Neural cell (in vitro differentiated cells): ENCODE measurements around the gene CRX. TPM values are rescaled to one million over a fixed set of nuclear protein-coding genes. Genes with fewer than 3 reads are reported as not detected.

ENCODE experiments used
- H2AFZ ChIP-seq: fragments of 200-600, 300-800 bp; sonication (generic), shearing (Covaris generic); 2 replicates; pipeline ENCODE4 v1.6.0; 2014; ENCODE audit warnings: low read depth, mild to moderate bottlenecking, antibody characterized with exemption, low read length, moderate library complexity
- H3F3A ChIP-seq: fragments of 200-600 bp; shearing (Covaris generic); 2 replicates; pipeline ENCODE4 v1.6.1; 2016; ENCODE audit warnings: mild to moderate bottlenecking, moderate library complexity, mixed read lengths, antibody characterized with exemption, low read length; ENCODE audit not compliant: insufficient read depth, poor library complexity, severe bottlenecking
- H3K27ac ChIP-seq: fragments of 200-600, 300-800 bp; sonication (generic), shearing (Covaris generic); 2 replicates; pipeline ENCODE4 v1.5.1; 2014; ENCODE audit warnings: mild to moderate bottlenecking, low read length, moderate library complexity
- H3K27me3 ChIP-seq: fragments of 300-800, 200-600 bp; sonication (generic), shearing (Covaris generic); 2 replicates; pipeline ENCODE4 v1.6.0; 2014; ENCODE audit warnings: mild to moderate bottlenecking, low read depth, low read length, moderate library complexity; ENCODE audit not compliant: insufficient read depth
- H3K36me3 ChIP-seq: fragments of 300-800, 200-600 bp; sonication (generic), shearing (Covaris generic); 2 replicates; pipeline ENCODE4 v1.5.1; 2014; ENCODE audit warnings: mild to moderate bottlenecking, antibody characterized with exemption, low read length, moderate library complexity; ENCODE audit not compliant: insufficient read depth
- H3K4me2 ChIP-seq: fragments of 300-800, 200-600 bp; sonication (generic), shearing (Covaris generic); 2 replicates; pipeline ENCODE4 v1.6.0; 2014; ENCODE audit warnings: mild to moderate bottlenecking, low read length
- H3K4me3 ChIP-seq: fragments of 300-800, 200-600 bp; sonication (generic), shearing (Covaris generic); 2 replicates; pipeline ENCODE4 v1.5.1; 2014; ENCODE audit warnings: mild to moderate bottlenecking, low read length, moderate library complexity
- H3K79me2 ChIP-seq: fragments of 200-600 bp; shearing (Covaris generic); replicated peaks from 2 replicates; pipeline ENCODE4 v1.6.0; 2014; ENCODE audit warnings: mild to moderate bottlenecking, low read length, moderate library complexity; ENCODE audit not compliant: insufficient read depth
- H3K9ac ChIP-seq: fragments of 300-800, 200-600 bp; sonication (generic), shearing (Covaris generic); 2 replicates; pipeline ENCODE4 v1.6.1; 2016; ENCODE audit warnings: mild to moderate bottlenecking, low read length, mixed read lengths
- H3K9me2 ChIP-seq: fragments of 200-600 bp; shearing (Covaris generic); 2 replicates; pipeline ENCODE4 v1.6.1; 2016; ENCODE audit warnings: mild to moderate bottlenecking, low read length, mixed read lengths; ENCODE audit not compliant: insufficient read depth
- H3K9me3 ChIP-seq: fragments of 200-600, 300-800 bp; sonication (generic), shearing (Covaris generic); 2 replicates; pipeline ENCODE4 v1.6.1; 2016; ENCODE audit warnings: mild to moderate bottlenecking, mixed run types, low read length, moderate library complexity, mixed read lengths
- H4K20me1 ChIP-seq: fragments of 200-600 bp; shearing (Covaris generic); 2 replicates; pipeline ENCODE4 v1.6.1; 2016; ENCODE audit warnings: mild to moderate bottlenecking, mixed run types; ENCODE audit not compliant: insufficient read depth
- CTCF ChIP-seq: fragments of 450-650 bp; IDR thresholded peaks from 2 replicates; pipeline ENCODE4 v1.5.1; 2014; ENCODE audit warnings: antibody characterized with exemption, mild to moderate bottlenecking, moderate library complexity; ENCODE audit not compliant: poor library complexity, severe bottlenecking
- EP300 ChIP-seq: fragments of 450-650 bp; conservative IDR thresholded peaks from 2 replicates; pipeline ENCODE4 v1.6.1; 2014; ENCODE audit warnings: antibody characterized with exemption, mild to moderate bottlenecking, moderate library complexity; ENCODE audit not compliant: poor library complexity, severe bottlenecking
- EZH2 ChIP-seq: fragments of 200-600, 300-800 bp; shearing (Covaris generic), sonication (generic); IDR thresholded peaks from 2 replicates; pipeline ENCODE4 v1.6.1; 2014; ENCODE audit warnings: antibody characterized with exemption, low read length, borderline replicate concordance, mild to moderate bottlenecking; ENCODE audit not compliant: insufficient read depth, poor library complexity, severe bottlenecking
- MXI1 ChIP-seq: fragments of 450-650 bp; conservative IDR thresholded peaks from 2 replicates; pipeline ENCODE4 v1.6.1; 2014; ENCODE audit warnings: antibody characterized with exemption, mild to moderate bottlenecking; ENCODE audit not compliant: poor library complexity, severe bottlenecking
- POLR2AphosphoS5 ChIP-seq: IDR thresholded peaks from 2 replicates; pipeline ENCODE4 v1.6.1; 2012
- RAD21 ChIP-seq: fragments of 450-650 bp; conservative IDR thresholded peaks from 2 replicates; pipeline ENCODE4 v1.6.1; 2014; ENCODE audit warnings: antibody characterized with exemption, mild to moderate bottlenecking, moderate library complexity
- SMC3 ChIP-seq: fragments of 450-650 bp; conservative IDR thresholded peaks from 2 replicates; pipeline ENCODE4 v1.6.1; 2014; ENCODE audit warnings: antibody characterized with exemption, mild to moderate bottlenecking, moderate library complexity; ENCODE audit not compliant: poor library complexity
- TAF1 ChIP-seq: IDR thresholded peaks from 2 replicates; pipeline ENCODE4 v1.6.1; 2012; ENCODE audit warnings: low read depth
- polyA plus RNA-seq: library from polyadenylated mRNA; depleted of rRNA; stranded (reverse); fragments of >200 nt; gene quantifications from 2 replicates; pipeline ENCODE4 v1.2.3, GENCODE V29; 2014
- TF ChIP-seq, protein P1 (sequence below): IDR thresholded peaks from 2 replicates; pipeline ENCODE4 v1.6.1; 2012; ENCODE audit warnings: borderline replicate concordance

The CRX gene
- polyA plus RNA-seq, 1 donor from 2014 or later: not detected

DNA sequence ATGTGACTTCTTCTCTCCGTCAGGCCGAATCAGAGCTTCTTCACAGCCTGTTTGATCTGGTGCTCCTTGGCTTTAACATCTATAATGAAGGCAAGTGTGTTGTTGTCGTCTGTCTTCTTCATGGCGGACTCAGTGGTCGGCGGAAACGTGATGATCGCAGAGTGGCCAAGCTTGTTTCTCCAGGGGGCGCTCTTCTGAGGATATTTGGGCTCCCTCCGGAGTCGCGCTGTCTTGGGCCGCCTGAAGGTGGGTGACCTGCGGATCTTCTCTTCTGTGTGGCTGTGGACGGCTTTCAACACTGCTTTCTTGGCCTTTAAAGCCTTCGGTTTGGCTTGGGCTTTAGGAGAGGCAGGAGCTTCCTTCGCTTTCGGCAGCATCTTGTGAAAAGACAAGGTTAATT, 27.2 kb upstream of the CRX start:
- Histone ChIP-seq H3K27ac (no peak overlapping the region), H3K27me3 (no peaks in the 10 kb centered on the region), H3K9ac (no peak overlapping the region), H3K4me3 (no peak overlapping the region), H3K36me3 (no peaks in the 10 kb centered on the region), H3K9me3 (no peaks in the 10 kb centered on the region), H2AFZ (no peak overlapping the region), H3K79me2 (no peaks in the 10 kb centered on the region), H3K4me2 (no peak overlapping the region), H4K20me1 (no peaks in the 10 kb centered on the region), H3K9me2 (no peaks in the 10 kb centered on the region), H3F3A (no peaks in the 10 kb centered on the region)
- TF ChIP-seq SMC3: no peak
- no peak for TF ChIP-seq EZH2
- no peak for TF ChIP-seq EP300
- TF ChIP-seq MXI1: no peak
- TF ChIP-seq, protein P1, sequence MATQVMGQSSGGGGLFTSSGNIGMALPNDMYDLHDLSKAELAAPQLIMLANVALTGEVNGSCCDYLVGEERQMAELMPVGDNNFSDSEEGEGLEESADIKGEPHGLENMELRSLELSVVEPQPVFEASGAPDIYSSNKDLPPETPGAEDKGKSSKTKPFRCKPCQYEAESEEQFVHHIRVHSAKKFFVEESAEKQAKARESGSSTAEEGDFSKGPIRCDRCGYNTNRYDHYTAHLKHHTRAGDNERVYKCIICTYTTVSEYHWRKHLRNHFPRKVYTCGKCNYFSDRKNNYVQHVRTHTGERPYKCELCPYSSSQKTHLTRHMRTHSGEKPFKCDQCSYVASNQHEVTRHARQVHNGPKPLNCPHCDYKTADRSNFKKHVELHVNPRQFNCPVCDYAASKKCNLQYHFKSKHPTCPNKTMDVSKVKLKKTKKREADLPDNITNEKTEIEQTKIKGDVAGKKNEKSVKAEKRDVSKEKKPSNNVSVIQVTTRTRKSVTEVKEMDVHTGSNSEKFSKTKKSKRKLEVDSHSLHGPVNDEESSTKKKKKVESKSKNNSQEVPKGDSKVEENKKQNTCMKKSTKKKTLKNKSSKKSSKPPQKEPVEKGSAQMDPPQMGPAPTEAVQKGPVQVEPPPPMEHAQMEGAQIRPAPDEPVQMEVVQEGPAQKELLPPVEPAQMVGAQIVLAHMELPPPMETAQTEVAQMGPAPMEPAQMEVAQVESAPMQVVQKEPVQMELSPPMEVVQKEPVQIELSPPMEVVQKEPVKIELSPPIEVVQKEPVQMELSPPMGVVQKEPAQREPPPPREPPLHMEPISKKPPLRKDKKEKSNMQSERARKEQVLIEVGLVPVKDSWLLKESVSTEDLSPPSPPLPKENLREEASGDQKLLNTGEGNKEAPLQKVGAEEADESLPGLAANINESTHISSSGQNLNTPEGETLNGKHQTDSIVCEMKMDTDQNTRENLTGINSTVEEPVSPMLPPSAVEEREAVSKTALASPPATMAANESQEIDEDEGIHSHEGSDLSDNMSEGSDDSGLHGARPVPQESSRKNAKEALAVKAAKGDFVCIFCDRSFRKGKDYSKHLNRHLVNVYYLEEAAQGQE: no peak
- no peak for TF ChIP-seq POLR2AphosphoS5
- TF ChIP-seq TAF1: no peak
- TF ChIP-seq RAD21: no peak
- TF ChIP-seq CTCF: no peak

GRCh38 chr19:47796785-47797184, 25.0 kb upstream of the CRX start:
- Histone ChIP-seq H2AFZ (no peak overlapping the region), H3K27me3 (no peaks in the 10 kb centered on the region), H3K4me3 (no peak overlapping the region), H3K27ac (no peak overlapping the region), H3K36me3 (no peaks in the 10 kb centered on the region), H3K9me3 (no peaks in the 10 kb centered on the region), H3K79me2 (no peaks in the 10 kb centered on the region), H3K9me2 (no peaks in the 10 kb centered on the region), H3K4me2 (no peak overlapping the region), H3K9ac (no peak overlapping the region), H3F3A (no peaks in the 10 kb centered on the region), H4K20me1 (no peaks in the 10 kb centered on the region)
- TF ChIP-seq EP300 (no peak), TAF1 (no peak), EZH2 (no peak), POLR2AphosphoS5 (no peak), RAD21 (no peak), SMC3 (no peak), MXI1 (no peak), CTCF (no peak)
- TF ChIP-seq, protein P1: no peak
